Lung (tissue), 12 donors: ENCODE results near the gene ANKRD42. TPM values are rescaled to one million over a fixed set of nuclear protein-coding genes. Genes with fewer than 3 reads are reported as not detected.

Experiments used
- ATAC-seq: fragments of 200-7000 bp; cut with Tn5 transposase; one replicate; pipeline ENCODE4 v1.9.1; 2020; ENCODE audit warnings: moderate number of reproducible peaks; ENCODE audit not compliant: insufficient read depth, low FRiP score
- DNase-seq, 3 donors: peaks; one replicate each; pipeline ENCODE4 v3.0.0-alpha.2; 2013 to 2017
- H3K27ac ChIP-seq, 2 donors: one replicate each; pipeline ENCODE4 v1.5.1; 2013; ENCODE audit warnings: mild to moderate bottlenecking in 2 of 2, moderate library complexity in 2 of 2, control low read depth in 1 of 2, inconsistent platforms in 1 of 2, low read depth in 1 of 2, low read length in 1 of 2
- H3K27me3 ChIP-seq, 3 donors: one replicate each; pipeline ENCODE4 v1.5.1; 2013; ENCODE audit warnings: low read length in 2 of 3; ENCODE audit not compliant: control insufficient read depth in 3 of 3, insufficient read depth in 3 of 3
- H3K36me3 ChIP-seq, 4 donors: one replicate each; pipeline ENCODE4 v1.5.1; 2013; ENCODE audit warnings: low read length in 4 of 4, mild to moderate bottlenecking in 1 of 4, moderate library complexity in 1 of 4; ENCODE audit not compliant: control insufficient read depth in 4 of 4, insufficient read depth in 4 of 4
- H3K4me1 ChIP-seq, 5 donors: one replicate each; pipeline ENCODE4 v1.5.1; 2013; ENCODE audit warnings: low read length in 5 of 5, mild to moderate bottlenecking in 2 of 5, moderate library complexity in 1 of 5; ENCODE audit not compliant: control insufficient read depth in 5 of 5, insufficient read depth in 5 of 5
- H3K4me3 ChIP-seq: one replicate; pipeline ENCODE4 v1.5.1; 2013; ENCODE audit warnings: mild to moderate bottlenecking, control low read depth, moderate library complexity
- H3K9ac ChIP-seq, 2 donors: one replicate each; pipeline ENCODE4 v1.5.1; 2013; ENCODE audit warnings: low read length in 2 of 2, control low read depth in 1 of 2; ENCODE audit not compliant: insufficient read depth in 1 of 2
- H3K9me3 ChIP-seq, 4 donors: one replicate each; pipeline ENCODE4 v1.5.1; 2013; ENCODE audit warnings: low read length in 3 of 4, mild to moderate bottlenecking in 1 of 4, moderate library complexity in 1 of 4; ENCODE audit not compliant: control insufficient read depth in 4 of 4, insufficient read depth in 3 of 4
- WGBS, 2 donors: extraction: QIAGEN DNeasy Blood & Tissue Kit; methylation state at CpG; one replicate each; pipeline ENCODE4 v1.1.7; 2013; 5-methylcytosine and 5-hydroxymethylcytosine counted together
- polyA plus RNA-seq, 2 donors: library from polyadenylated mRNA; stranded (reverse); fragments of 200-250 nt; gene quantifications; one replicate each; pipeline ENCODE4 v1.2.1, GENCODE V29; 2013
- total RNA-seq, 2 donors: library from RNA; depleted of rRNA in 1 of 2; stranded (reverse); fragments of >200 nt in 1 of 2; gene quantifications; one replicate each; pipeline ENCODE4 v1.2.1, GENCODE V29; 2014 to 2021
- TF ChIP-seq, protein P1 (sequence below): IDR thresholded peaks from 2 replicates; pipeline ENCODE4 v1.5.1; 2012; ENCODE audit warnings: mild to moderate bottlenecking; ENCODE audit errors: control extremely low read depth, extremely low read depth
- donor health status: control.
- donor health status: control.
- donor health status: Bipolar disorder and iron deficiency.
- donor health status: healthy.
- donor health status: DM: yes; HTN: yes; CAD: no.

The ANKRD42 gene
- total and polyA plus RNA-seq, 4 donors, result 7.5 to 20.3 (median 12.5) TPM

DNA sequence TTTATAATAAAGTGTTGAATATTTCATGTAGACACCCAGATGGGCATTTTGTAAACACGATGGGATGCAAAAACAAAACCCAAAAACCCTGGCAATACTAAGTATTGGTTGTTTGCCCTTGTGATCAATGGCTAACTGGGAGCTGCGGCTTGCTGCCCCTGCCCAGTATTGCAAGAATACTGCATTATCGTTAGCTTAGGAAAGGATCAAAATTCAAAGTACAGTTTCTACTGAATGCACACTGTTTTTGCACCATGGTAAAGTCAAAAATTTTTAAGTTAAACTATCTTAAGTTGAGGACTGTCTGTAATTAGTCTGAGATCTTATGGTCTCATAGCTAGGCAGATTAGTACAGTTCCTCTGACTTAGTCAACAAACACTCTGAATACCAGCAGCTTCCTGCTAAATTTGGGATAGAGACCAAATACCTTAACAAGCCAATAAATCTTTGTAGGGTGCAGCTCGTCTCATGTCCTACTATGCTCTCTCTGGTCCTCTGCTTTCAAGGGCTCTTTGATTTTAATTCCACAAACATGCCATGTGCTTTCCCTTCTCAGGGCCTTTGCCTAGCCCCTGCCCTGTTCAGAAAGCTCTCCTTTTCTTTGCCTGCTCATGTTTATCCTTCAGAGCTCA is 88.7 kb downstream of the ANKRD42 start:
- no peaks in the 10 kb centered on the region for H3K27me3 ChIP-seq
- peaks cover 0 to 24% (median 4%) of the 10 kb centered on the region in 5 donors for H3K4me1 ChIP-seq
- WGBS, 2 donors, result 59 to 67% methylated on average over 4 of the region's 4 CpGs

GRCh38 chr11:83284501-83285150 is 91.1 kb downstream of the ANKRD42 start:
- H3K4me1 ChIP-seq, result peaks cover 0 to 24% (median 4%) of the 10 kb centered on the region in 5 donors
- H3K9me3 ChIP-seq, result no peaks in the 10 kb centered on the region
- WGBS, 2 donors, result 14 to 20% methylated on average over 3 of the region's 3 CpGs
- H3K9ac ChIP-seq, result peak overlapping the region; percentile 86 to 91
- DNase-seq, result peak; percentile 15 to 58 (median 47)
- TF ChIP-seq, protein P1, sequence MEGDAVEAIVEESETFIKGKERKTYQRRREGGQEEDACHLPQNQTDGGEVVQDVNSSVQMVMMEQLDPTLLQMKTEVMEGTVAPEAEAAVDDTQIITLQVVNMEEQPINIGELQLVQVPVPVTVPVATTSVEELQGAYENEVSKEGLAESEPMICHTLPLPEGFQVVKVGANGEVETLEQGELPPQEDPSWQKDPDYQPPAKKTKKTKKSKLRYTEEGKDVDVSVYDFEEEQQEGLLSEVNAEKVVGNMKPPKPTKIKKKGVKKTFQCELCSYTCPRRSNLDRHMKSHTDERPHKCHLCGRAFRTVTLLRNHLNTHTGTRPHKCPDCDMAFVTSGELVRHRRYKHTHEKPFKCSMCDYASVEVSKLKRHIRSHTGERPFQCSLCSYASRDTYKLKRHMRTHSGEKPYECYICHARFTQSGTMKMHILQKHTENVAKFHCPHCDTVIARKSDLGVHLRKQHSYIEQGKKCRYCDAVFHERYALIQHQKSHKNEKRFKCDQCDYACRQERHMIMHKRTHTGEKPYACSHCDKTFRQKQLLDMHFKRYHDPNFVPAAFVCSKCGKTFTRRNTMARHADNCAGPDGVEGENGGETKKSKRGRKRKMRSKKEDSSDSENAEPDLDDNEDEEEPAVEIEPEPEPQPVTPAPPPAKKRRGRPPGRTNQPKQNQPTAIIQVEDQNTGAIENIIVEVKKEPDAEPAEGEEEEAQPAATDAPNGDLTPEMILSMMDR, result no peak
- H3K36me3 ChIP-seq, result peaks cover 0 to 2% (median 0%) of the 10 kb centered on the region in 4 donors
- H3K4me3 ChIP-seq, result peak overlapping the region; percentile 45
- H3K27me3 ChIP-seq, result no peaks in the 10 kb centered on the region
- peak overlapping the region in 1 of 2 donors; percentile 99 for H3K27ac ChIP-seq
- ATAC-seq, result no peak

More for the DNA sequence above, 88.7 kb downstream of the ANKRD42 start:
- TF ChIP-seq, protein P1, result no peak
- H3K36me3 ChIP-seq, result peaks cover 0 to 2% (median under 1%) of the 10 kb centered on the region in 4 donors
- no peak overlapping the region for H3K9ac ChIP-seq
- no peak overlapping the region for H3K4me3 ChIP-seq
- no peaks in the 10 kb centered on the region for H3K9me3 ChIP-seq
- no peak overlapping the region for H3K27ac ChIP-seq
- no peak for ATAC-seq
- no peak for DNase-seq

DNA sequence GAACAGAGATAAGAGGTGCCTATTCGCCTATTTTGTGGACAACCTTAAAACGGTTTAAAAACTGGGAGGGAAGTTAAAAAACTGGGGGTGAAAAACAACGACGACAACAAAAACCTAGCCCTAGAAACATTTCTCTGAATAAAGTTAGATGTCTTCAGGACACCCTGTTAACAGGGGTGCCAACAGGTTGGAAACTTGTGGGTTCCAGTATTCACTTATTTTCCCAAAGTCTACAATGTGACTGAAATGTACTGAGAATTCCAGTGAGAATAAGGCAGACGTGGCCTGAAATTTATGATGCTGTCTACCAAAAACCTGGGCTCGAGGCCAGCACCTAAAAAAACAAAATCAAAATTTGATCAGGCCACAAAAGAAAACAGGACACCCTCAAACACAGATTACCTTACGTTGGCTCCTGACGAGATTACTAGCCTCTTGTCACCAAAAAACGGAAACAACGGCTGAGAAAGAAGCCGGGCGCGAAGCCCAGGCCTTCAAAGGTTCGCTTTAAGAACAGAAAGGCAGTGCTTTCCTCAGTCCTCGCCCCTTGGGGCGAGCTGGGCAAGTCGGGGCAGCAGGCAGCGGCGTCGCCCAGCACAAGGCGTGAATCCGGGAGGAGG is 91.7 kb downstream of the ANKRD42 start:
- 1 to 2% methylated on average over 22 of the region's 22 CpGs for WGBS, 2 donors

More for the DNA sequence above, 91.7 kb downstream of the ANKRD42 start:
- H3K27ac ChIP-seq, result peak overlapping the region; percentile 99 to 100
- peaks cover 0 to 24% (median 4%) of the 10 kb centered on the region in 5 donors for H3K4me1 ChIP-seq
- no peaks in the 10 kb centered on the region for H3K36me3 ChIP-seq
- no peak for DNase-seq
- peak; percentile 68 for ATAC-seq
- H3K9ac ChIP-seq, result peak overlapping the region; percentile 86 to 91
- no peaks in the 10 kb centered on the region for H3K27me3 ChIP-seq
- H3K9me3 ChIP-seq, result no peaks in the 10 kb centered on the region
- H3K4me3 ChIP-seq, result peak overlapping the region; percentile 86
- TF ChIP-seq, protein P1, result no peak
